HepG2 (cell line): ENCODE measurements around the gene ZSCAN21. TPM values are rescaled to one million over a fixed set of nuclear protein-coding genes. Genes with fewer than 3 reads are reported as not detected.

Source experiments
- ATAC-seq: fragments of 200-7000 bp; cut with Tn5 transposase; 3 replicates; pipeline ENCODE4 v1.9.1; 2020; ENCODE audit warnings: mild to moderate bottlenecking, moderate library complexity
- BruUV-seq: library from RNA; stranded (reverse); fragments of 400-500 nt; replicated peaks from 2 replicates; lab custom pipeline; 2021; lab: Mats Ljungman, UMichigan
- CTCF ChIA-PET: fragments of 300-600 bp; formaldehyde crosslinking; extraction: SDS; loops from one replicate; lab custom pipeline; 2021; ENCODE audit warnings: low total read pairs, inconsistent platforms, low intra/inter-chr PET ratio; lab: Yijun Ruan, JAX
- POLR2A ChIA-PET: fragments of 350-600 bp; sonication (Branson Sonifier 250); formaldehyde crosslinking; loops from one replicate; lab custom pipeline; 2020; ENCODE audit warnings: antibody characterized with exemption, inconsistent platforms; lab: Yijun Ruan, JAX
- DNase-seq: peaks from one replicate; pipeline ENCODE4 v3.0.0-alpha.2; 2015; ENCODE audit warnings: low spot score
- FAIRE-seq: peaks from 3 replicates; lab custom pipeline; 2011; peaks lifted over from hg19 to GRCh38; lab: Jason Lieb, UNC
- H2AFZ ChIP-seq: one replicate; pipeline ENCODE4 v1.6.1; 2011; ENCODE audit warnings: low read length, inconsistent platforms
- H3K27ac ChIP-seq: fragments of 300-600 bp; 3 replicates; pipeline ENCODE4 v1.8.0; 2011; ENCODE audit warnings: mixed run types, mild to moderate bottlenecking, mixed read lengths, low read length, inconsistent platforms; ENCODE audit not compliant: insufficient read depth; ENCODE audit errors: extremely low read length
- H3K27me3 ChIP-seq, 2 experiments: fragments of 200-600 bp in 1 of 2; 2 replicates in 1 of 2; 3 replicates in 1 of 2; pipeline versions ENCODE4 v1.6.0 to v1.8.0; 2011; ENCODE audit warnings: low read length in 2 of 2, mild to moderate bottlenecking in 2 of 2, moderate library complexity in 2 of 2, inconsistent platforms in 1 of 2; ENCODE audit not compliant: insufficient read depth in 2 of 2, control insufficient read depth in 1 of 2
- H3K36me3 ChIP-seq, 2 experiments: fragments of 200-600 bp in 1 of 2; replicated peaks in 1 of 2; 2 replicates in 1 of 2; 3 replicates in 1 of 2; pipeline versions ENCODE4 v1.5.1 to v1.8.0; 2011; ENCODE audit warnings: low read length in 2 of 2, inconsistent platforms in 1 of 2; ENCODE audit not compliant: insufficient read depth in 2 of 2, control insufficient read depth in 1 of 2
- H3K4me1 ChIP-seq: 2 replicates; pipeline ENCODE4 v1.5.1; 2012; ENCODE audit warnings: low read length, inconsistent platforms; ENCODE audit not compliant: insufficient read depth
- H3K4me2 ChIP-seq: 2 replicates; pipeline ENCODE4 v1.6.0; 2011; ENCODE audit warnings: low read depth, low read length, inconsistent platforms
- H3K4me3 ChIP-seq, 3 experiments: fragments of 200-600 bp in 1 of 3; sonication (generic), shearing (Covaris generic) in 1 of 3; replicated peaks in 1 of 3; 2 replicates each; pipeline ENCODE4 v1.5.1; 2011 to 2016; ENCODE audit warnings: low read length in 3 of 3, inconsistent platforms in 2 of 3, low read depth in 2 of 3, mild to moderate bottlenecking in 2 of 3, control low read depth in 1 of 3, mixed read lengths in 1 of 3; ENCODE audit not compliant: insufficient read depth in 1 of 3
- H3K79me2 ChIP-seq: one replicate; pipeline ENCODE4 v1.6.1; 2011; ENCODE audit warnings: low read length, inconsistent platforms; ENCODE audit not compliant: insufficient read depth
- H3K9ac ChIP-seq: 2 replicates; pipeline ENCODE4 v1.6.0; 2011; ENCODE audit warnings: mild to moderate bottlenecking, low read depth, low read length, inconsistent platforms; ENCODE audit not compliant: insufficient read depth
- H3K9me3 ChIP-seq: 2 replicates; pipeline ENCODE4 v1.5.1; 2012; ENCODE audit warnings: mild to moderate bottlenecking, low read length
- H4K20me1 ChIP-seq: 2 replicates; pipeline ENCODE4 v1.6.0; 2011; ENCODE audit warnings: inconsistent platforms, mild to moderate bottlenecking, low read length, moderate library complexity; ENCODE audit not compliant: insufficient read depth
- ETS1 ChIP-seq: sonication (generic); formaldehyde crosslinking; IDR thresholded peaks from 2 replicates; pipeline ENCODE4 v1.4.0; 2020; ENCODE audit warnings: missing genetic modification reagents
- FOXC1 ChIP-seq: sonication (generic); formaldehyde crosslinking; IDR thresholded peaks from 2 replicates; pipeline ENCODE4 v1.8.0; 2022; ENCODE audit warnings: mild to moderate bottlenecking, missing genetic modification reagents, borderline replicate concordance
- KAT8 ChIP-seq: IDR thresholded peaks from 2 replicates; pipeline ENCODE4 v1.6.1; 2016; ENCODE audit warnings: missing genetic modification reagents, missing compliant biosample characterization
- RELA ChIP-seq: sonication (generic); formaldehyde crosslinking; IDR thresholded peaks from 2 replicates; pipeline ENCODE4 v1.4.0; 2020; ENCODE audit warnings: missing genetic modification reagents
- ZBTB7B ChIP-seq: sonication (generic); formaldehyde crosslinking; IDR thresholded peaks from 2 replicates; pipeline ENCODE4 v1.4.0; 2020; ENCODE audit warnings: missing genetic modification reagents
- ZHX2 ChIP-seq, 2 experiments: sonication (generic) in 1 of 2; formaldehyde crosslinking in 1 of 2; IDR thresholded peaks; 2 replicates each; pipeline versions ENCODE4 v1.6.1 to v1.9.0; 2014 to 2022; ENCODE audit warnings: antibody characterized with exemption in 1 of 2, borderline replicate concordance in 1 of 2, inconsistent platforms in 1 of 2, low read depth in 1 of 2, missing genetic modification reagents in 1 of 2
- ZNF124 ChIP-seq: sonication (generic); formaldehyde crosslinking; IDR thresholded peaks from 2 replicates; pipeline ENCODE4 v1.4.0; 2020; ENCODE audit warnings: missing genetic modification reagents
- ZNF136 ChIP-seq: sonication (generic); formaldehyde crosslinking; IDR thresholded peaks from 2 replicates; pipeline ENCODE4 v1.8.1; 2022; ENCODE audit warnings: low read depth, mild to moderate bottlenecking, moderate library complexity, missing genetic modification reagents
- ZNF350 ChIP-seq: sonication (generic); formaldehyde crosslinking; IDR thresholded peaks from 2 replicates; pipeline ENCODE4 v1.4.0; 2020; ENCODE audit warnings: mild to moderate bottlenecking, low read depth, missing genetic modification reagents, borderline replicate concordance
- ZNF850 ChIP-seq: sonication (generic); formaldehyde crosslinking; conservative IDR thresholded peaks from 2 replicates; pipeline ENCODE4 v1.9.0; 2021; ENCODE audit warnings: mild to moderate bottlenecking, missing genetic modification reagents
- WGBS: methylation state at CpG from one replicate; pipeline ENCODE4 v1.1.6; 2017; ENCODE audit warnings: low lambda C conversion rate; 5-methylcytosine and 5-hydroxymethylcytosine counted together
- in situ Hi-C: cut with HindIII; loops from 2 replicates; pipeline ENCODE4 v1.10.0; 2017; ENCODE audit warnings: low pct_unique_long_range_greater_than_20kb; ENCODE audit not compliant: extremely low pct_ligation_motif_present
- intact Hi-C: fragments of 100-400 bp; cut with micrococcal nuclease; formaldehyde crosslinking; loops from one replicate; pipeline ENCODE4 v1.10.0; 2022; ENCODE audit not compliant: unreplicated experiment
- polyA plus RNA-seq, 8 experiments: library from polyadenylated mRNA; depleted of rRNA in 3 of 8; stranded (reverse) in 7 of 8; unstranded in 1 of 8; fragments of >200 nt; fragmentation: Illumina TruSeq in 4 of 8; extraction: Trizol in 4 of 8; gene quantifications; 2 replicates each; pipeline versions ENCODE4 v1.2.1 to v1.2.3, GENCODE V29; 2011 to 2016; ENCODE audit warnings: low read depth in 4 of 8, missing spikeins in 1 of 8, mixed read lengths in 1 of 8; ENCODE audit not compliant: insufficient read depth in 1 of 8
- total RNA-seq, 5 experiments: library from RNA; depleted of rRNA; stranded (reverse); fragments of >200 nt; fragmentation: Illumina TruSeq; extraction: Trizol; gene quantifications; 2 replicates each; pipeline ENCODE4 v1.2.3, GENCODE V29; 2016; ENCODE audit warnings: low read depth in 1 of 5

ZSCAN21 gene
- total and polyA plus RNA-seq, 2 of the 13 experiments (the other 11 are each of a cell fraction or from before 2014, with no cell fraction given), result 7.0 to 10.0 TPM

- TF ChIP-seq ZHX2 (IDR thresholded peaks at IDR 0.05; ENCODE audit: low read depth), result peak; percentile 51; the same call in 1 of the 2 replicates
- no peak for TF ChIP-seq ZHX2 (CRISPR knock-in tag; IDR thresholded peaks at IDR 0.05; ENCODE audit: borderline replicate concordance)
- TF ChIP-seq, all 625 proteins: peak for 206
Observed at GRCh38 chr7:100101016-100101862, 51.7 kb downstream of the ZSCAN21 start, which contains the start of the genes AP4M1 and MCM7 (continued).

GRCh38 chr7:100102950-100103840, 53.6 kb downstream of the ZSCAN21 start:
- no peaks in the 10 kb centered on the region for H3K27me3 ChIP-seq
- peaks cover 14 to 28% of the 10 kb centered on the region in 2 experiments for H3K36me3 ChIP-seq
- H3K4me1 ChIP-seq, result peaks cover 22% of the 10 kb centered on the region
- no TSS peak for BruUV-seq
- ATAC-seq, result no peak
- WGBS, result 97% methylated on average over 15 of the region's 17 CpGs
- no peak overlapping the region for H3K9ac ChIP-seq
- no peaks in the 10 kb centered on the region for H3K9me3 ChIP-seq
- no peak for DNase-seq
- in situ Hi-C loops, result no loop called here
- H4K20me1 ChIP-seq, result no peaks in the 10 kb centered on the region; the same call in 1 of the 2 replicates
- ChIA-PET POLR2A (interaction anchor here (2.9 to 3.5 kb wide), 3 partner anchors 17 to 22 kb away, joined by 21 to 48 read pairs (median 24); partner anchors contain the start of genes CNPY4 and MBLAC1), CTCF (no interaction called here)
- no peak for FAIRE-seq
- no peak overlapping the region for H3K4me2 ChIP-seq
- no peak overlapping the region for H2AFZ ChIP-seq
- TF ChIP-seq ZNF350 (no peak), ZNF124 (CRISPR knock-in tag) (no peak), ZNF850 (CRISPR knock-in tag) (no peak), ZBTB7B (CRISPR knock-in tag) (no peak), RELA (CRISPR knock-in tag) (no peak), FOXC1 (CRISPR knock-in tag) (no peak), ETS1 (CRISPR knock-in tag) (no peak), ZNF136 (CRISPR knock-in tag) (no peak), KAT8 (CRISPR knock-in tag) (no peak)
- no peak overlapping the region for H3K27ac ChIP-seq
- no peak overlapping the region for H3K4me3 ChIP-seq
- peaks cover 23% of the 10 kb centered on the region for H3K79me2 ChIP-seq
- intact Hi-C loops, result no loop called here
